ENCODE data around the gene PIK3C3.

DNA sequence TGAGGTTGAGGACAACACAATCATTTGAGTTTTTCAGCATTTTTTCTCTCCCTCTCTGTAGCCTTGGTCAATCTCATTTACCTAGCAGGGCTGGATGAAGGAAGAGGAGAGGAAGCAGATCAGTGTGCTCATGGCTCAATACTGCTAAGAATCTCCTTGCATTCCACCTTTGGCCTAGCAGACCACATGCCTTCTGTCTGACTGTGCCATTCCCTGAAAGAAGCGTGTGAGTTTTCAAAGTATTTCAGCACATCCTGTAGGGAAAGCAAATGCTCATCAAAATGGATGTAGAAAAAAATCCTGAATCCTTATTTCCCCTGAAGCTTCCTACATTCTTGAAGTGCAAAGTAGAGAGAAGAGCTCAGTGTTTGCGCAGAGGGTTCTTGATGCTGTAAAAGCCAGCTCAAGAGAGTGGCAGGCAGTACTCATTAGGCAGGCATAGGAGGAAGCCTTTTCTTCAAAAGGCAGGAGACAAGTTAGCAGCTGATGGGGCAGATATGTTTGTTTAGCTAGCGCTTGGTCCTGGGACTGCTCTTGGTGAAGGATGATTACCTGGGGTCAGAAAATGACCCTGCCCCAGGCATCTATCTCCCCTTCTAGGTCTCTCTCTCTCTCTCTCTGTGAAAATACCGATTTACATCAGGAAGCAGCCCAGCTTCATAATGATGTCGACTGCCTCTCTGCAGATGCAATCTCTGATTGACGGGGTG lies 14.4 kb upstream of the PIK3C3 start:
- TF ChIP-seq TAF1 (IDR thresholded peaks at IDR 0.05; ENCODE audit: borderline replicate concordance, low read depth, low read length) (no peak), POLR2AphosphoS5 (IDR thresholded peaks at IDR 0.05; ENCODE audit: low read depth, low read length) (no peak), POLR2A (IDR thresholded peaks at IDR 0.05; ENCODE audit: low read depth, low read length) (no peak)

All from GM12892 (cell line).